Measurements from ENCODE around the gene DNAH1.
A peak's percentile ranks its signal among the peaks of the same experiment; 100 is the strongest.

DNAH1 gene

GRCh38 chr3:52290596-52291507 lies 25.3 kb upstream of the DNAH1 start:
- DNase-seq (ENCODE audit: low spot score) = no peak

- DNase-seq (ENCODE audit: low spot score) = no peak
Measured at GRCh38 chr3:52291508-52292181, 24.5 kb upstream of the DNAH1 start.

- DNase-seq (ENCODE audit: low spot score) = no peak
Measured at GRCh38 chr3:52292247-52293065, 23.7 kb upstream of the DNAH1 start.

GRCh38 chr3:52293491-52294319 lies 22.4 kb upstream of the DNAH1 start:
- no peak for DNase-seq (ENCODE audit: low spot score)

GRCh38 chr3:52294320-52295150 lies 21.6 kb upstream of the DNAH1 start:
- no peak for DNase-seq (ENCODE audit: low spot score)

- no peak for DNase-seq (ENCODE audit: low spot score)
Measured at GRCh38 chr3:52295671-52296208, 20.4 kb upstream of the DNAH1 start.

GRCh38 chr3:52297242-52298148 lies 18.6 kb upstream of the DNAH1 start:
- DNase-seq (ENCODE audit: low spot score) = no peak

- no peak for DNase-seq (ENCODE audit: low spot score)
Measured at GRCh38 chr3:52298149-52299098, 17.7 kb upstream of the DNAH1 start.

- no peak for DNase-seq (ENCODE audit: low spot score)
Measured at GRCh38 chr3:52299247-52299878, 16.8 kb upstream of the DNAH1 start.

GRCh38 chr3:52299879-52300611 lies 16.1 kb upstream of the DNAH1 start:
- DNase-seq (ENCODE audit: low spot score) = peak; percentile 39

- DNase-seq (ENCODE audit: low spot score) = no peak
Measured at GRCh38 chr3:52302426-52303145, 13.5 kb upstream of the DNAH1 start.

GRCh38 chr3:52303811-52304210 lies 12.3 kb upstream of the DNAH1 start:
- no peak for DNase-seq (ENCODE audit: low spot score)

- no peak for DNase-seq (ENCODE audit: low spot score)
Measured at GRCh38 chr3:52305926-52306325, 10.2 kb upstream of the DNAH1 start.

GRCh38 chr3:52306978-52307377 lies 9.1 kb upstream of the DNAH1 start:
- no peak for DNase-seq (ENCODE audit: low spot score)

GRCh38 chr3:52308308-52308707 lies 7.8 kb upstream of the DNAH1 start:
- no peak for DNase-seq (ENCODE audit: low spot score)

- DNase-seq (ENCODE audit: low spot score) = no peak
Measured at GRCh38 chr3:52310861-52311575, 5.1 kb upstream of the DNAH1 start.
